Neuronal stem cell (in vitro differentiated cells): ENCODE results near the gene NIPSNAP3A. TPM values are rescaled to one million over a fixed set of nuclear protein-coding genes. Genes with fewer than 3 reads are reported as not detected.
"Not testable (repeated sequence)": the region's sequence is repeated elsewhere in the genome, so short reads cannot be mapped to it uniquely, and the experiment has no call there.

ENCODE experiments used
- DNase-seq: peaks from one replicate; pipeline ENCODE4 v3.0.0-alpha.2; 2013; ENCODE audit warnings: low spot score
- H2AFZ ChIP-seq: one replicate; pipeline ENCODE4 v1.6.1; 2013; ENCODE audit warnings: mild to moderate bottlenecking, low read length, inconsistent platforms
- H2AK5ac ChIP-seq: 2 replicates; pipeline ENCODE4 v1.6.1; 2013; ENCODE audit warnings: low read depth, mild to moderate bottlenecking, inconsistent platforms, low read length, moderate library complexity, mixed read lengths
- H2BK120ac ChIP-seq: 2 replicates; pipeline ENCODE4 v1.6.1; 2013; ENCODE audit warnings: low read depth, mild to moderate bottlenecking, inconsistent platforms, low read length, moderate library complexity, mixed read lengths
- H2BK12ac ChIP-seq: one replicate; pipeline ENCODE4 v1.6.1; 2013; ENCODE audit warnings: low read length, inconsistent platforms
- H2BK15ac ChIP-seq: 2 replicates; pipeline ENCODE4 v1.6.1; 2013; ENCODE audit warnings: mild to moderate bottlenecking, low read length, inconsistent platforms, mixed read lengths
- H2BK5ac ChIP-seq: one replicate; pipeline ENCODE4 v1.6.1; 2013; ENCODE audit warnings: inconsistent platforms, mild to moderate bottlenecking, low read length, moderate library complexity
- H3K14ac ChIP-seq: one replicate; pipeline ENCODE4 v1.6.1; 2013; ENCODE audit warnings: low read length, inconsistent platforms
- H3K18ac ChIP-seq: 2 replicates; pipeline ENCODE4 v1.6.1; 2013; ENCODE audit warnings: low read length, inconsistent platforms
- H3K23ac ChIP-seq: 2 replicates; pipeline ENCODE4 v1.6.1; 2013; ENCODE audit warnings: low read depth, mild to moderate bottlenecking, mixed read lengths, low read length, inconsistent platforms; ENCODE audit not compliant: poor library complexity
- H3K27ac ChIP-seq: replicated peaks from 3 replicates; pipeline ENCODE4 v1.5.1; 2013; ENCODE audit warnings: low read length, inconsistent platforms
- H3K27me3 ChIP-seq, 3 experiments: 2 replicates each; pipeline ENCODE4 v1.6.1; 2013; ENCODE audit warnings: low read length in 3 of 3, mild to moderate bottlenecking in 2 of 3, inconsistent platforms in 1 of 3, low read depth in 1 of 3, mixed read lengths in 1 of 3, moderate library complexity in 1 of 3; ENCODE audit not compliant: control insufficient read depth in 3 of 3, insufficient read depth in 3 of 3
- H3K36me3 ChIP-seq, 2 donors: replicated peaks in 1 of 2; 2 replicates each; pipeline ENCODE4 v1.6.1; 2013; ENCODE audit warnings: low read length in 2 of 2; ENCODE audit not compliant: control insufficient read depth in 2 of 2, insufficient read depth in 2 of 2
- H3K4ac ChIP-seq: 2 replicates; pipeline ENCODE4 v1.6.1; 2013; ENCODE audit warnings: inconsistent platforms, mild to moderate bottlenecking, low read length, moderate library complexity
- H3K4me1 ChIP-seq, 2 donors: 1 replicate in 1 of 2; 2 replicates in 1 of 2; pipeline ENCODE4 v1.6.1; 2013; ENCODE audit warnings: low read length in 2 of 2, low read depth in 1 of 2; ENCODE audit not compliant: control insufficient read depth in 2 of 2, insufficient read depth in 1 of 2
- H3K4me2 ChIP-seq: one replicate; pipeline ENCODE4 v1.6.1; 2013; ENCODE audit warnings: mild to moderate bottlenecking, low read length, inconsistent platforms; ENCODE audit not compliant: insufficient read depth, poor library complexity, severe bottlenecking
- H3K4me3 ChIP-seq, 2 donors: 2 replicates each; pipeline ENCODE4 v1.5.1; 2013; ENCODE audit warnings: low read length in 2 of 2, mild to moderate bottlenecking in 2 of 2, inconsistent platforms in 1 of 2, moderate library complexity in 1 of 2
- H3K79me1 ChIP-seq: one replicate; pipeline ENCODE4 v1.6.1; 2013; ENCODE audit warnings: low read depth, mild to moderate bottlenecking, inconsistent platforms, low read length, moderate library complexity
- H3K9ac ChIP-seq: one replicate; pipeline ENCODE4 v1.6.1; 2013; ENCODE audit warnings: mild to moderate bottlenecking, low read depth, low read length, inconsistent platforms; ENCODE audit not compliant: poor library complexity
- H3K9me3 ChIP-seq, 2 donors: replicated peaks in 1 of 2; 2 replicates each; pipeline versions ENCODE3 to v1.6.1; 2013; ENCODE audit warnings: low read length in 2 of 2, mild to moderate bottlenecking in 2 of 2, inconsistent platforms in 1 of 2, low read depth in 1 of 2, mixed read lengths in 1 of 2, moderate library complexity in 1 of 2; ENCODE audit not compliant: control insufficient read depth in 2 of 2, insufficient read depth in 1 of 2
- H4K8ac ChIP-seq: one replicate; pipeline ENCODE4 v1.6.1; 2013; ENCODE audit warnings: low read depth, mild to moderate bottlenecking, inconsistent platforms, low read length, moderate library complexity
- H4K91ac ChIP-seq: one replicate; pipeline ENCODE4 v1.6.1; 2013; ENCODE audit warnings: low read length, low read depth, mild to moderate bottlenecking, inconsistent platforms; ENCODE audit not compliant: poor library complexity
- WGBS, 2 donors: extraction: QIAGEN DNeasy Blood & Tissue Kit; methylation state at CpG; one replicate each; pipeline ENCODE4 v1.1.7; 2013; ENCODE audit warnings: missing lambda C conversion rate in 2 of 2, mixed read lengths in 1 of 2; ENCODE audit not compliant: insufficient read length in 2 of 2, insufficient replicate concordance in 1 of 2; ENCODE audit errors: extremely low coverage in 2 of 2; 5-methylcytosine and 5-hydroxymethylcytosine counted together
- polyA plus RNA-seq, 2 experiments: library from polyadenylated mRNA; stranded (reverse); fragments of 200-250 nt; gene quantifications; one replicate each; pipeline ENCODE4 v1.2.3, GENCODE V29; 2013

The NIPSNAP3A gene
- 13.9 TPM for polyA plus RNA-seq (2013, experiment 1 of 2)
- 14.8 TPM for polyA plus RNA-seq (2013, experiment 2 of 2)

DNA sequence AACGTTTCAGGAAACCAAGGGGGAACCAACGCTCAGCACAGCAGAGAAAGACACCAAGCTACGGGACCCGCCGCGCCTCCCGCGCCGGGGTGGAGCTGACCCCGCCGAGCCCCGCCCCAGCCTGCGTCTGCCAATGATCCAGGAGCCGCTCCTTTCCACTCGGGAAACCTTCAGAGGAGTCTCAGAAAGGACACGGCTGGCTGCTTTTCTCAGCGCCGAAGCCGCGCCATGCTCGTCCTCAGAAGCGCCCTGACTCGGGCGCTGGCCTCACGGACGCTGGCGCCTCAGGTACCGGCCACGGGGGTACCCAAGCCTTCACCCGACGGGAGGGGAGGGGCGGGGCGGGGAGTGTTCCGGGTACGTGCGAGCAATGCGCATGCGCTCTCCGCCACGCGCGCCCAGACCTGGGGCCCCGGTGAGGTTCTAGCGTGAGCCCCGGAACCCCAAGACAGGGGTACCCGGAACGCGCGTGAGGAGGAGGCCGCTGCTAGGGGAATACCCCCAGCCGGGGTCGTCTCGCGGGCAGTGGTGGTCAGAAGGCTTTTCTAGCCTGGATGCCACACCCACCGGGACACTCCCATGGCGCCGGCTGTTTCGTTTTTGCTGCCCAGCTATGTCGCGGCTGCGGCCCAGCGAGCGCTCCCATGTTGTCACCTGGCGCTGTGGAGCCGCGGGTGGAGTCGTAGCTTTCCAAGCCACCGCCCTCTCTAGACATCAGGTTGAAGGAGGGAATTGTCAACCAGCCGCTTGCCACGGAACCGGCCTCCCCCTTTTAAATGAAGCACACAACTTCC, at the start of gene NIPSNAP3A:
Gene NIPSNAP3A, plus strand, starts transcription at position 119 of the 794 bp plus-strand sequence. Its CDS starts 110 bp downstream, at position 229.
- H3K4me3 ChIP-seq = peak within 1 kb of the TSS; percentile 74 to 87
- no peak within 1 kb of the TSS for H2BK12ac ChIP-seq
- no peak within 1 kb of the TSS for H4K91ac ChIP-seq
- peak; percentile 61 for DNase-seq
- peak within 1 kb of the TSS; percentile 71 for H3K14ac ChIP-seq
- peak within 1 kb of the TSS; percentile 13 for H2BK5ac ChIP-seq
- H3K23ac ChIP-seq = peak within 1 kb of the TSS; percentile 98
- H4K8ac ChIP-seq = no peak within 1 kb of the TSS
- H3K9me3 ChIP-seq = no peaks in the 10 kb centered on the region
- H2BK120ac ChIP-seq = peak within 1 kb of the TSS; percentile 63
- WGBS, 2 donors = no CpG with 5 or more reads among the region's 71 CpGs
- H3K4ac ChIP-seq = no peak within 1 kb of the TSS
- H3K27me3 ChIP-seq = peaks cover 0 to 33% (median 0%) of the 10 kb centered on the region in 3 experiments
- H3K4me1 ChIP-seq = peaks cover 2 to 6% of the 10 kb centered on the region in 2 donors
- no peaks in the 10 kb centered on the region for H3K79me1 ChIP-seq
- H2AK5ac ChIP-seq = no peak within 1 kb of the TSS
- H2AFZ ChIP-seq = peak within 1 kb of the TSS; percentile 100
- no peaks in the 10 kb centered on the region for H3K36me3 ChIP-seq
- peak within 1 kb of the TSS; percentile 24 for H3K27ac ChIP-seq
- peak within 1 kb of the TSS; percentile 74 for H3K9ac ChIP-seq
- H3K18ac ChIP-seq = peak within 1 kb of the TSS; percentile 84
- H2BK15ac ChIP-seq = peak within 1 kb of the TSS; percentile 73
- peak within 1 kb of the TSS; percentile 77 for H3K4me2 ChIP-seq

DNA sequence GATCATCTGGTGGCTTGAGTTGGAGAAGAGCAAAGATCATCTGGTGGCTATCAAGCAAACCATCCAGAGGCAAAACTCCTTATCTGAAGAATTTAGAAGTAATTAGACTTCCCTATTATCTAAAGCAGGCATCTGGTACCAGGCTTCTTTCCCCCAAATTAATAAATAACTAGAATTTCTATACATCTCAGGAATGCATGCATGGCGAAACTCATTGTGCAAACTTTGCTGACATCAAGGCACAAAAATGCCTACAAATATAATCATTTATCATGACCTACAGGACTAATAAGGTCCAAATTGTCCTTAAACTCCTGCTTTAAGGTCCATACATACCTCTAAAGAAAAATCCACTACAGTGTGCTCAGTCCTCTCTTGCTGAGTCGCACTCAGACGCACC, 47.2 kb upstream of the NIPSNAP3A start:
- no peak overlapping the region for H3K9ac ChIP-seq
- no peak overlapping the region for H3K18ac ChIP-seq
- H2BK5ac ChIP-seq = no peak overlapping the region
- no peak overlapping the region for H3K14ac ChIP-seq
- no peak overlapping the region for H3K23ac ChIP-seq
- H2BK12ac ChIP-seq = no peak overlapping the region
- H2BK15ac ChIP-seq = no peak overlapping the region
- H4K8ac ChIP-seq = no peak overlapping the region
- no peak overlapping the region for H3K4ac ChIP-seq
- no peaks in the 10 kb centered on the region for H3K27me3 ChIP-seq
- H3K36me3 ChIP-seq = no peaks in the 10 kb centered on the region
- no peak overlapping the region for H3K4me3 ChIP-seq
- H3K9me3 ChIP-seq = no peaks in the 10 kb centered on the region
- H4K91ac ChIP-seq = no peak overlapping the region
- no peak overlapping the region for H2BK120ac ChIP-seq
- H2AK5ac ChIP-seq = no peak overlapping the region
- no peaks in the 10 kb centered on the region for H3K79me1 ChIP-seq
- H3K4me2 ChIP-seq = no peak overlapping the region
- no CpG with 5 or more reads among the region's 3 CpGs for WGBS, 2 donors
- H3K27ac ChIP-seq = no peak overlapping the region
- peaks cover 0 to 2% of the 10 kb centered on the region in 2 donors for H3K4me1 ChIP-seq
- H2AFZ ChIP-seq = no peak overlapping the region
- no peak for DNase-seq

DNA sequence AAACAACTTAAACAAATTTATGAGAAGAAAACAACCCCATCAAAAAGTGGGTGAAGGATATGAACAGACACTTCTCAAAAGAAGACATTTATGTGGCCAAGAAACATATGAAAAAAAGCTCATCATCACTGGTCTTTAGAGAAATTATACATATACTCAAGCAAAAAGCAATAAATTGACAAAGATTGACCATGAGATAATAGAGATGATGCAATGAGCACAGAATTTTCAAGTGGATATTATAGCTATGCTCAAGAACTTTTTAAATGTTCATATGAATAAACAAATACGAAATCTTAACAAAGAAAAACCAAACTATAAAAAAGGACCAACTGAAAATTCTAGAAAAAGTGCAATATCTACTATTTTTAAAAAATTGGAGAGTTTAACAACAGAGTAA, 38.7 kb upstream of the NIPSNAP3A start:
- not testable (repeated sequence) for H3K79me1 ChIP-seq, H2BK120ac ChIP-seq, H3K27me3 ChIP-seq, H3K4me1 ChIP-seq, H2AFZ ChIP-seq, H4K91ac ChIP-seq, H3K36me3 ChIP-seq, H4K8ac ChIP-seq, H3K4me2 ChIP-seq, DNase-seq, H2BK15ac ChIP-seq, H2BK5ac ChIP-seq, H3K27ac ChIP-seq, H3K4me3 ChIP-seq, H3K9ac ChIP-seq, H3K4ac ChIP-seq, H3K9me3 ChIP-seq, H3K23ac ChIP-seq, H2BK12ac ChIP-seq, H3K14ac ChIP-seq, H3K18ac ChIP-seq, H2AK5ac ChIP-seq
- WGBS, 2 donors = no CpG with 5 or more reads among the region's 1 CpG

DNA sequence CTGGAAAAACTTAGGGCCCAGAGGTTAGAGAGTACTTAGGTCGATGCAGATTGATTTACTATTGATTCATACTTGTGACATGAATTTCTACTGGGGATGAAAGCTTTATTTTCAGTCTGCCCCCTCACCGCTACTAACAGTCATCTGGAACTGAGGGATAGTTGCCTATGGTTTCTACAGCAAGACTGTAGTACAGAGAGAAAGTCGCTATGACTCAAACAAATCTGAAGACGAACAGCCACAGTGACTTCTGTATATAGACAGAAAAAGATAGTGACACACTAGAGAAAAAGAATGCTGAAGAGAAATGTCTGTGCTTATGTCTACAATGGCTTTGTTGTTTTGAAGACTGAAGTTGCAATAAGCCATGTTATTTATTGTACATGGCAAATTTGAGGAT, 35.9 kb upstream of the NIPSNAP3A start:
- H3K4me1 ChIP-seq = no peaks in the 10 kb centered on the region
- H3K23ac ChIP-seq = no peak overlapping the region
- H3K27me3 ChIP-seq = peaks cover 0 to 7% (median 0%) of the 10 kb centered on the region in 3 experiments
- no peak overlapping the region for H3K18ac ChIP-seq
- no CpG with 5 or more reads among the region's 4 CpGs for WGBS, 2 donors
- no peak overlapping the region for H2BK12ac ChIP-seq
- H2BK15ac ChIP-seq = no peak overlapping the region
- no peak overlapping the region for H3K14ac ChIP-seq
- no peak overlapping the region for H4K91ac ChIP-seq
- no peaks in the 10 kb centered on the region for H3K79me1 ChIP-seq
- H3K4me2 ChIP-seq = no peak overlapping the region
- no peaks in the 10 kb centered on the region for H3K36me3 ChIP-seq
- no peak overlapping the region for H3K9ac ChIP-seq
- no peak overlapping the region for H3K4me3 ChIP-seq
- no peaks in the 10 kb centered on the region for H3K9me3 ChIP-seq
- no peak overlapping the region for H2BK5ac ChIP-seq
- H3K27ac ChIP-seq = no peak overlapping the region
- H2AFZ ChIP-seq = no peak overlapping the region
- no peak overlapping the region for H2BK120ac ChIP-seq
- H2AK5ac ChIP-seq = no peak overlapping the region
- no peak for DNase-seq
- H3K4ac ChIP-seq = no peak overlapping the region
- H4K8ac ChIP-seq = no peak overlapping the region
